Fibroblast of skin of abdomen (primary cell): ENCODE results near the gene RIT2.
"Not testable (repeated sequence)": the region's sequence is repeated elsewhere in the genome, so short reads cannot be mapped to it uniquely, and the experiment has no call there.

ENCODE experiments used
- DNase-seq: peaks from one replicate; pipeline ENCODE4 v3.0.0-alpha.2; 2013

The RIT2 gene

GRCh38 chr18:42824178-42824577 is 291.3 kb downstream of the RIT2 start:
- DNase-seq = no peak

GRCh38 chr18:42822711-42823110 is 292.8 kb downstream of the RIT2 start:
- DNase-seq = no peak

- no peak for DNase-seq
Observed at GRCh38 chr18:42821492-42821891, 294.0 kb downstream of the RIT2 start.

- DNase-seq = no peak
Observed at GRCh38 chr18:42814618-42815017, 300.9 kb downstream of the RIT2 start.

- no peak for DNase-seq
Observed at GRCh38 chr18:42814184-42814583, 301.3 kb downstream of the RIT2 start.

- DNase-seq = no peak
Observed at GRCh38 chr18:42813570-42813969, 301.9 kb downstream of the RIT2 start.

GRCh38 chr18:42807887-42808286 is 307.6 kb downstream of the RIT2 start:
- no peak for DNase-seq

GRCh38 chr18:42801706-42802105 is 313.8 kb downstream of the RIT2 start:
- peak; percentile 28 for DNase-seq

- no peak for DNase-seq
Observed at GRCh38 chr18:42798606-42799170, 316.8 kb downstream of the RIT2 start.

- DNase-seq = not testable (repeated sequence)
Observed at GRCh38 chr18:42795213-42795789, 320.2 kb downstream of the RIT2 start.

- no peak for DNase-seq
Observed at GRCh38 chr18:42792731-42793130, 322.8 kb downstream of the RIT2 start.

GRCh38 chr18:42784632-42785031 is 330.9 kb downstream of the RIT2 start:
- DNase-seq = no peak

- DNase-seq = no peak
Observed at GRCh38 chr18:42782929-42783328, 332.6 kb downstream of the RIT2 start.

- no peak for DNase-seq
Observed at GRCh38 chr18:42781298-42781815, 334.1 kb downstream of the RIT2 start.

GRCh38 chr18:42780171-42780570 is 335.3 kb downstream of the RIT2 start:
- DNase-seq = no peak

GRCh38 chr18:42778445-42779042 is 336.9 kb downstream of the RIT2 start:
- DNase-seq = no peak

GRCh38 chr18:42778024-42778423 is 337.5 kb downstream of the RIT2 start:
- DNase-seq = no peak

GRCh38 chr18:42773870-42774269 is 341.6 kb downstream of the RIT2 start:
- no peak for DNase-seq

GRCh38 chr18:42771936-42772335 is 343.5 kb downstream of the RIT2 start:
- no peak for DNase-seq

GRCh38 chr18:42765302-42765701 is 350.2 kb downstream of the RIT2 start:
- DNase-seq = no peak

- DNase-seq = no peak
Observed at GRCh38 chr18:42760290-42760689, 355.2 kb downstream of the RIT2 start.

GRCh38 chr18:42758852-42759251 is 356.6 kb downstream of the RIT2 start:
- DNase-seq = peak; percentile 7

GRCh38 chr18:42756214-42756613 is 359.3 kb downstream of the RIT2 start:
- DNase-seq = no peak

GRCh38 chr18:42752916-42753315 is 362.6 kb downstream of the RIT2 start:
- no peak for DNase-seq
